ENCODE results near the gene KLHL30. TPM values are rescaled to one million over a fixed set of nuclear protein-coding genes. Genes with fewer than 3 reads are reported as not detected.

The KLHL30 gene
- total and polyA plus RNA-seq, 3 donors from 2014 or later, result 0.16 to 0.37 (median 0.29) TPM

GRCh38 chr2:238182362-238182761, 43.9 kb downstream of the KLHL30 start:
- H3K36me3 ChIP-seq (ENCODE audit: low read depth, missing control alignments), result no peaks in the 10 kb centered on the region

GRCh38 chr2:238183821-238184220, 45.4 kb downstream of the KLHL30 start:
- no peaks in the 10 kb centered on the region for H3K4me1 ChIP-seq
- TF ChIP-seq CTCF (IDR thresholded peaks at IDR 0.05), result no peak
- no peak for TF ChIP-seq POLR2A (IDR thresholded peaks at IDR 0.05)
- H3K9me3 ChIP-seq, result no peaks in the 10 kb centered on the region
- H3K27ac ChIP-seq, result no peak overlapping the region
- 86 to 88% methylated on average over 4 of the region's 4 CpGs for WGBS, 2 donors
- no peak overlapping the region for H3K4me3 ChIP-seq
- intact Hi-C loops (cut with DNase I; ENCODE audit: low total_unique reads), result no loop called here
- no peaks in the 10 kb centered on the region for H3K27me3 ChIP-seq
- DNase-seq, result no peak
- no peaks in the 10 kb centered on the region for H3K36me3 ChIP-seq (ENCODE audit: low read depth, missing control alignments)

More at GRCh38 chr2:238182362-238182761, 43.9 kb downstream of the KLHL30 start:
- H3K9me3 ChIP-seq, result no peaks in the 10 kb centered on the region
- H3K27ac ChIP-seq, result no peak overlapping the region
- TF ChIP-seq POLR2A (IDR thresholded peaks at IDR 0.05) (no peak), CTCF (IDR thresholded peaks at IDR 0.05) (no peak)
- no peaks in the 10 kb centered on the region for H3K4me1 ChIP-seq
- 76% methylated on average over 6 of the region's 6 CpGs for WGBS, 2 donors
- intact Hi-C loops (cut with DNase I; ENCODE audit: low total_unique reads), result no loop called here
- no peaks in the 10 kb centered on the region for H3K27me3 ChIP-seq
- no peak for DNase-seq
- no peak overlapping the region for H3K4me3 ChIP-seq

GRCh38 chr2:238187618-238188548, 49.4 kb downstream of the KLHL30 start:
- no peak for DNase-seq
- 90 to 93% methylated on average over 17 of the region's 17 CpGs for WGBS, 2 donors
- H3K27ac ChIP-seq, result no peak overlapping the region

GRCh38 chr2:238190445-238190844, 52.0 kb downstream of the KLHL30 start:
- Histone ChIP-seq H3K4me3 (no peak overlapping the region), H3K36me3 (ENCODE audit: low read depth, missing control alignments) (no peaks in the 10 kb centered on the region), H3K27ac (no peak overlapping the region), H3K4me1 (no peaks in the 10 kb centered on the region), H3K9me3 (no peaks in the 10 kb centered on the region), H3K27me3 (no peaks in the 10 kb centered on the region)
- intact Hi-C loops (cut with DNase I; ENCODE audit: low total_unique reads), result no loop called here
- DNase-seq, result no peak
- TF ChIP-seq POLR2A (IDR thresholded peaks at IDR 0.05) (no peak), CTCF (IDR thresholded peaks at IDR 0.05) (no peak)
- WGBS, 2 donors, result 93 to 96% methylated on average over 2 of the region's 2 CpGs

More at GRCh38 chr2:238187618-238188548, 49.4 kb downstream of the KLHL30 start:
- Histone ChIP-seq H3K4me3 (no peak overlapping the region), H3K36me3 (ENCODE audit: low read depth, missing control alignments) (no peaks in the 10 kb centered on the region), H3K4me1 (no peaks in the 10 kb centered on the region), H3K9me3 (no peaks in the 10 kb centered on the region), H3K27me3 (no peaks in the 10 kb centered on the region)
- intact Hi-C loops (cut with DNase I; ENCODE audit: low total_unique reads), result no loop called here
- TF ChIP-seq POLR2A (IDR thresholded peaks at IDR 0.05) (no peak), CTCF (IDR thresholded peaks at IDR 0.05) (no peak)

Other genes with a start within 250 kb of the KLHL30 start
- gene UBE2F, start 171.7 kb upstream of the KLHL30 start, total RNA-seq, result 10 to 100 TPM; 72.8 to 77.8 TPM
- 68.3 TPM for gene UBE2F, start 171.7 kb upstream of the KLHL30 start, polyA plus RNA-seq (ENCODE audit: insufficient read depth, low read depth, low replicate concordance)
- 10 to 100 TPM; 19.6 to 40.2 TPM for gene SCLY, start 77.7 kb upstream of the KLHL30 start, total RNA-seq
- 24.6 TPM for gene SCLY, start 77.7 kb upstream of the KLHL30 start, polyA plus RNA-seq (ENCODE audit: insufficient read depth, low read depth, low replicate concordance)
- 1 to 10 TPM; 2.8 to 7.5 TPM for gene ESPNL, start 38.3 kb upstream of the KLHL30 start, total RNA-seq
- gene ESPNL, start 38.3 kb upstream of the KLHL30 start, polyA plus RNA-seq (ENCODE audit: insufficient read depth, low read depth, low replicate concordance), result 2.1 TPM
- gene ERFE, start 20.3 kb downstream of the KLHL30 start, total RNA-seq, result 10 to 100 TPM in 1 of 2 donors, 1 to 10 TPM in 1; 9.5 to 23.1 TPM
- gene ERFE, start 20.3 kb downstream of the KLHL30 start, polyA plus RNA-seq (ENCODE audit: insufficient read depth, low read depth, low replicate concordance), result 31.0 TPM
- 10 to 100 TPM; 59.8 to 65.3 TPM for gene ILKAP, start 65.0 kb downstream of the KLHL30 start, total RNA-seq
- 44.8 TPM for gene ILKAP, start 65.0 kb downstream of the KLHL30 start, polyA plus RNA-seq (ENCODE audit: insufficient read depth, low read depth, low replicate concordance)
- 10 to 100 TPM; 22.0 to 40.3 TPM for gene HES6, start 101.4 kb downstream of the KLHL30 start, total RNA-seq
- 21.3 TPM for gene HES6, start 101.4 kb downstream of the KLHL30 start, polyA plus RNA-seq (ENCODE audit: insufficient read depth, low read depth, low replicate concordance)
- 10 to 100 TPM; 55.5 to 59.1 TPM for gene PER2, start 149.9 kb downstream of the KLHL30 start, total RNA-seq
- 29.8 TPM for gene PER2, start 149.9 kb downstream of the KLHL30 start, polyA plus RNA-seq (ENCODE audit: insufficient read depth, low read depth, low replicate concordance)
- 10 to 100 TPM; 22.1 to 38.0 TPM for gene TRAF3IP1, start 181.8 kb downstream of the KLHL30 start, total RNA-seq
- 40.9 TPM for gene TRAF3IP1, start 181.8 kb downstream of the KLHL30 start, polyA plus RNA-seq (ENCODE audit: insufficient read depth, low read depth, low replicate concordance)